CD8-positive, alpha-beta memory T cell (primary cell): ENCODE results near the gene ZNF469. TPM values are rescaled to one million over a fixed set of nuclear protein-coding genes. Genes with fewer than 3 reads are reported as not detected.
"Not testable (repeated sequence)": the region's sequence is repeated elsewhere in the genome, so short reads cannot be mapped to it uniquely, and the experiment has no call there.

Experiments used
- CTCF ChIA-PET: fragments of 350-600 bp; sonication (Branson Sonifier 250); formaldehyde crosslinking; loops from one replicate; lab custom pipeline; 2021; ENCODE audit warnings: antibody characterized with exemption; lab: Charles Lee
- POLR2A ChIA-PET: fragments of 350-600 bp; sonication (Branson Sonifier 250); formaldehyde crosslinking; loops from one replicate; lab custom pipeline; 2021; ENCODE audit warnings: antibody characterized with exemption; lab: Charles Lee
- DNase-seq, 5 donors: peaks; one replicate each; pipeline versions ENCODE4 v3.0.0 to v3.0.0-alpha.2; 2020 to 2022; ENCODE audit warnings: mixed read lengths in 1 of 5
- H3K27ac ChIP-seq: one replicate; pipeline ENCODE4 v1.7.0; 2013; ENCODE audit warnings: low read depth, mild to moderate bottlenecking, low read length, moderate library complexity
- H3K27me3 ChIP-seq: 2 replicates; pipeline ENCODE4 v1.7.0; 2013; ENCODE audit warnings: low read length, mild to moderate bottlenecking; ENCODE audit not compliant: insufficient read depth, poor library complexity, severe bottlenecking
- H3K36me3 ChIP-seq: 2 replicates; pipeline ENCODE4 v1.7.0; 2013; ENCODE audit warnings: mild to moderate bottlenecking, low read length, moderate library complexity; ENCODE audit not compliant: insufficient read depth
- H3K4me1 ChIP-seq: 2 replicates; pipeline ENCODE4 v1.7.0; 2013; ENCODE audit warnings: mild to moderate bottlenecking, low read length, moderate library complexity; ENCODE audit not compliant: insufficient read depth
- H3K4me3 ChIP-seq: 2 replicates; pipeline ENCODE4 v1.7.0; 2013; ENCODE audit warnings: mild to moderate bottlenecking, low read length
- H3K9me3 ChIP-seq: 2 replicates; pipeline ENCODE4 v1.7.0; 2013; ENCODE audit warnings: mild to moderate bottlenecking, low read length
- H3K27ac Mint-ChIP-seq, 8 donors: one replicate each; pipeline ENCODE4 v1.8.0; 2020 to 2021; ENCODE audit warnings: mixed read lengths in 8 of 8, mild to moderate bottlenecking in 6 of 8, inconsistent platforms in 3 of 8, moderate library complexity in 3 of 8
- H3K27me3 Mint-ChIP-seq, 2 donors: one replicate each; pipeline ENCODE4 v1.8.0; 2020 to 2021; ENCODE audit warnings: mixed read lengths in 2 of 2, mild to moderate bottlenecking in 1 of 2, moderate library complexity in 1 of 2
- H3K36me3 Mint-ChIP-seq, 3 donors: one replicate each; pipeline ENCODE4 v1.8.0; 2020 to 2021; ENCODE audit warnings: mixed read lengths in 3 of 3, inconsistent platforms in 1 of 3, mild to moderate bottlenecking in 1 of 3
- H3K4me1 Mint-ChIP-seq, 3 donors: one replicate each; pipeline ENCODE4 v1.8.0; 2020 to 2021; ENCODE audit warnings: mixed read lengths in 3 of 3, inconsistent platforms in 1 of 3, mild to moderate bottlenecking in 1 of 3
- H3K4me3 Mint-ChIP-seq, 7 donors: one replicate each; pipeline ENCODE4 v1.8.0; 2020 to 2021; ENCODE audit warnings: mixed read lengths in 7 of 7, mild to moderate bottlenecking in 6 of 7, moderate library complexity in 4 of 7, inconsistent platforms in 2 of 7
- H3K9me3 Mint-ChIP-seq, 5 donors: one replicate each; pipeline ENCODE4 v1.8.0; 2020 to 2022; ENCODE audit warnings: mixed read lengths in 5 of 5, mild to moderate bottlenecking in 3 of 5, moderate library complexity in 2 of 5, inconsistent platforms in 1 of 5
- polyA plus RNA-seq: library from polyadenylated mRNA; unstranded; fragments of 300-500 nt; fragmentation: Illumina TruSeq; gene quantifications from one replicate; pipeline ENCODE4 v1.2.3, GENCODE V29; 2021
- total RNA-seq, 2 experiments: library from RNA; stranded (reverse); gene quantifications; one replicate each; pipeline ENCODE4 v1.2.3, GENCODE V29; 2021

ZNF469 gene
- total and polyA plus RNA-seq, 3 experiments from 2014 or later, result 0.23 to 1.7 (median 1.5) TPM

GRCh38 chr16:88355093-88355388 lies 27.7 kb upstream of the ZNF469 start:
- Mint-ChIP-seq H3K27ac (no peak overlapping the region), H3K4me1 (no peaks in the 10 kb centered on the region), H3K27me3 (no peaks in the 10 kb centered on the region), H3K36me3 (no peaks in the 10 kb centered on the region), H3K4me3 (no peak overlapping the region), H3K9me3 (no peaks in the 10 kb centered on the region)
- ChIA-PET POLR2A (no interaction called here), CTCF (no interaction called here)
- Histone ChIP-seq H3K27me3 (no peaks in the 10 kb centered on the region), H3K4me1 (no peaks in the 10 kb centered on the region), H3K27ac (no peak overlapping the region), H3K4me3 (no peak overlapping the region), H3K9me3 (no peaks in the 10 kb centered on the region), H3K36me3 (no peaks in the 10 kb centered on the region)
- DNase-seq, result no peak

DNA sequence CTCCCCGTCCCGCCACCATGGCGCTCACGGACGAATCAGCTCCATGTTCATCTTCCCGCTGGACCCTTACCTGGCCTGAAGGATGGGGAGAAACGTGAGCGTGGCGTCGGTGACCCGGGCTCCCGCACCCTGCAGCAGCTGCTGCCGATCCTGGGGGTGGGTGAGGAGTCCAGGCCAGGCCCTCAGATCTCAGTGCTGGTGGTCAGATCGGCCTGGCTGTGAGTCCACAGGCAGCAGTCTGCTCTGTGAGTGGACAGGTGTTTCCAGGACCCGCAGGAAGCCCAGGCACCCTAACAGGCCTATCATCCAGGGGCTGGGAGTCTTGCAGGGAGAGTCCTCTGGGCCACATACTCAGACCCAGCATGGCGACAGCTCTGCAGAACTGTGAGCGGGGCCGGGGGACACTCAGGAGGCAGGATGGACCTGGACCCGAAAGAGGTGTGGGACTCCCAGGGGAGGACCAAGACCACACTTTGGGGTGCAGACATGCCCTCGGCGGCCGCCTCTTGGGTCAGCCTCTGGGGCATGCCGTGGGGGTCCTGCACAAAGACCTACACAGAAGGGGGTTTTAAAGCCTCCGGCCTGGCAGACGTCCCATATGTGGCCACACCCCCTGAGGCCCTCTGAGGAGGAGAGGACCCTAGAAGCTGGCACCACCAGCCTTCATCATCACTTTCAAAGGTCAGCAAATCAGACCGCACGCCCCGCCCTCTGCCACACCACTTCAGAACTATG lies 27.2 kb upstream of the ZNF469 start:
- ChIA-PET POLR2A (no interaction called here), CTCF (no interaction called here)
- no peaks in the 10 kb centered on the region for H3K9me3 ChIP-seq
- H3K36me3 ChIP-seq, result no peaks in the 10 kb centered on the region
- Mint-ChIP-seq H3K36me3 (no peaks in the 10 kb centered on the region), H3K27ac (no peak overlapping the region), H3K4me3 (no peak overlapping the region), H3K9me3 (no peaks in the 10 kb centered on the region), H3K4me1 (no peaks in the 10 kb centered on the region), H3K27me3 (no peaks in the 10 kb centered on the region)
- no peak for DNase-seq
- no peaks in the 10 kb centered on the region for H3K4me1 ChIP-seq
- no peak overlapping the region for H3K4me3 ChIP-seq
- H3K27me3 ChIP-seq, result no peaks in the 10 kb centered on the region
- H3K27ac ChIP-seq, result no peak overlapping the region

- CTCF ChIA-PET, result no interaction called here
- Mint-ChIP-seq H3K27ac (no peak overlapping the region), H3K4me1 (no peaks in the 10 kb centered on the region), H3K27me3 (no peaks in the 10 kb centered on the region), H3K9me3 (no peaks in the 10 kb centered on the region), H3K36me3 (no peaks in the 10 kb centered on the region), H3K4me3 (no peak overlapping the region)
- H3K36me3 ChIP-seq, result no peaks in the 10 kb centered on the region
- H3K27me3 ChIP-seq, result no peaks in the 10 kb centered on the region
- H3K4me1 ChIP-seq, result no peaks in the 10 kb centered on the region
- no peak for DNase-seq
- H3K9me3 ChIP-seq, result no peaks in the 10 kb centered on the region
- POLR2A ChIA-PET, result no interaction called here
- no peak overlapping the region for H3K4me3 ChIP-seq
- no peak overlapping the region for H3K27ac ChIP-seq
These were observed 26.5 kb upstream of the ZNF469 start for GRCh38 chr16:88356124-88356726.

DNA sequence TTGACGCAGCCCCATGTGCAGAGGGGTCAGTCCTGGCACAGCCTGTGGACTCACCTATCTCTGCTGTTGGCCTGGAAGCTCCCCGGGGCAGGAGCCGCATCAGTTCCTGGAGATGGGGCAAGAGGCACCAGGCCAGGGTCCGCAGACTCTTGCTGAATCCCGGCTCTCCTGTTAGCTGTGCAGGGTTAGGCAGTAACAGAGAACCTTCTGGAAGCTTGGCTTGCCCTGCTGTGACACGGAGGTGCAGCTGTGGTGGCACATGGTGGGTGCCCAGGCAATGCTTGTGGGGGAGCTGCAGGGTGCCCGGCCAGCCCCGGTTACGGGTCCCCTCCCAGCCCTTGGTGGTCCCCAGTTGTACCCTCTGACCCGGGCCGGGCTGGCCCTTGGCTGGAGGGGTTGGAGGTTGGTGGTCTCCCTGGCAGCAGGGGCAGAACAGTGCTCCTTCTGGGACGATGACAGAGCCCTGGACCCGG lies 26.0 kb upstream of the ZNF469 start:
- Histone ChIP-seq H3K27ac (no peak overlapping the region), H3K9me3 (peaks cover 1% of the 10 kb centered on the region), H3K4me3 (no peak overlapping the region), H3K4me1 (no peaks in the 10 kb centered on the region), H3K36me3 (no peaks in the 10 kb centered on the region), H3K27me3 (peaks cover 1% of the 10 kb centered on the region)
- Mint-ChIP-seq H3K36me3 (no peaks in the 10 kb centered on the region), H3K9me3 (peaks cover 0 to 3% (median 0%) of the 10 kb centered on the region in 5 donors), H3K27ac (no peak overlapping the region), H3K27me3 (peaks cover 0 to 4% of the 10 kb centered on the region in 2 donors), H3K4me3 (no peak overlapping the region), H3K4me1 (no peaks in the 10 kb centered on the region)
- CTCF ChIA-PET, result no interaction called here
- DNase-seq, result no peak
- POLR2A ChIA-PET, result no interaction called here

DNA sequence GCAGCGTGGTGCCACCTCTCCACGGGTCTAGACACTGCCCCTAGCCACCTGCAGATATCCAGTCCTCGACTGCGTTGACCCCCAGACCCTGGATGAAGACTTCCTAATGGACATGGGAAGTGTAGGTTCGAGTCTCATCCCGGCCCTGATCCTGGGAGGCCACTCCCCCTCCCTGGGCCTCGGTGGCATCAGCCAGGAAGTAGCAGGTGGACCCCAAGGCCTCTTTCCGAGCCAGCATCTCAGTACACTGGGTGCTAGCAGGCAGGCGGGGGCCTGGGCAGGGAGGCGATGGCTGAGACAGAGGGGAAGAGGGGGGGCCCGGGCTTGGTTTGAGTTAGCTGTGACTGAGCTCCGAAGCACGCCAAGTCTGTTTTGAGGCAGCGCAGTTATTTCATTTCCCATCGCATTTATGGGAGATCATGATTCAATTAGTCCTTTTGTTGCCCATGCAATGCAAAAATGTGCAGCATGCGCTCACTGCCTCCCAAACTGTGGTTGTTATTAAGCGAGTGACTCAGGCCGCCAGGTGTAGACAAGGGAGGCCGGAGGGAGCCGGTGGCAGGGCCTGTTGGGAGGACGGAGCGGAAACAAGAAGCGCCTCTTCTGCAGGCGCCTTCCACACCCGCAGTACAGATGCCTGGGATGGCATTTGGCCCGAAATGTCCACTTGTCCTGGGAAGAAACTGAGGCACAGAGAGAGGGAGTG lies 25.3 kb upstream of the ZNF469 start:
- Histone ChIP-seq H3K27ac (no peak overlapping the region), H3K9me3 (peaks cover 5% of the 10 kb centered on the region), H3K4me1 (no peaks in the 10 kb centered on the region), H3K27me3 (peaks cover 5% of the 10 kb centered on the region), H3K4me3 (no peak overlapping the region), H3K36me3 (no peaks in the 10 kb centered on the region)
- no peaks in the 10 kb centered on the region for H3K36me3 Mint-ChIP-seq
- POLR2A ChIA-PET, result no interaction called here
- CTCF ChIA-PET, result no interaction called here
- DNase-seq, result peak in 1 of 5 donors; percentile 36
- peaks cover 0 to 4% (median 1%) of the 10 kb centered on the region in 5 donors for H3K9me3 Mint-ChIP-seq
- H3K27ac Mint-ChIP-seq, result no peak overlapping the region
- H3K27me3 Mint-ChIP-seq, result peaks cover 3 to 9% of the 10 kb centered on the region in 2 donors
- no peak overlapping the region for H3K4me3 Mint-ChIP-seq
- no peaks in the 10 kb centered on the region for H3K4me1 Mint-ChIP-seq

GRCh38 chr16:88358023-88358420 lies 24.7 kb upstream of the ZNF469 start:
- H3K4me1 ChIP-seq, result no peaks in the 10 kb centered on the region
- Mint-ChIP-seq H3K9me3 (peaks cover 0 to 8% (median 5%) of the 10 kb centered on the region in 5 donors), H3K4me1 (no peaks in the 10 kb centered on the region), H3K4me3 (no peak overlapping the region), H3K27me3 (peaks cover 9 to 12% of the 10 kb centered on the region in 2 donors), H3K27ac (no peak overlapping the region), H3K36me3 (no peaks in the 10 kb centered on the region)
- no peaks in the 10 kb centered on the region for H3K36me3 ChIP-seq
- H3K27me3 ChIP-seq, result peaks cover 5% of the 10 kb centered on the region
- H3K4me3 ChIP-seq, result no peak overlapping the region
- peak in 1 of 5 donors; percentile 16 for DNase-seq
- CTCF ChIA-PET, result no interaction called here
- H3K9me3 ChIP-seq, result peaks cover 6% of the 10 kb centered on the region
- POLR2A ChIA-PET, result no interaction called here
- no peak overlapping the region for H3K27ac ChIP-seq

GRCh38 chr16:88359008-88359407 lies 23.8 kb upstream of the ZNF469 start:
- Mint-ChIP-seq H3K27me3 (peaks cover 17 to 19% of the 10 kb centered on the region in 2 donors), H3K4me1 (no peaks in the 10 kb centered on the region), H3K36me3 (peaks cover 0 to 4% (median 0%) of the 10 kb centered on the region in 3 donors), H3K4me3 (no peak overlapping the region), H3K27ac (peak overlapping the region in 1 of 8 donors; percentile 9), H3K9me3 (peaks cover 0 to 13% (median 7%) of the 10 kb centered on the region in 5 donors)
- Histone ChIP-seq H3K27me3 (peaks cover 5% of the 10 kb centered on the region), H3K36me3 (no peaks in the 10 kb centered on the region), H3K4me3 (no peak overlapping the region), H3K9me3 (peaks cover 9% of the 10 kb centered on the region), H3K27ac (no peak overlapping the region), H3K4me1 (no peaks in the 10 kb centered on the region)
- CTCF ChIA-PET, result no interaction called here
- POLR2A ChIA-PET, result no interaction called here
- no peak for DNase-seq

GRCh38 chr16:88360401-88360800 lies 22.4 kb upstream of the ZNF469 start:
- not testable (repeated sequence) for H3K9me3 ChIP-seq

More at GRCh38 chr16:88360401-88360800, 22.4 kb upstream of the ZNF469 start:
- H3K4me1 ChIP-seq, H3K27ac ChIP-seq, H3K4me1 Mint-ChIP-seq, H3K36me3 ChIP-seq, H3K4me3 Mint-ChIP-seq, H3K27ac Mint-ChIP-seq, H3K27me3 ChIP-seq, H3K36me3 Mint-ChIP-seq, H3K4me3 ChIP-seq, CTCF ChIA-PET, POLR2A ChIA-PET, DNase-seq: not testable (repeated sequence)
- peaks cover 0 to 13% (median 9%) of the 10 kb centered on the region in 5 donors for H3K9me3 Mint-ChIP-seq
- peaks cover 23 to 29% of the 10 kb centered on the region in 2 donors for H3K27me3 Mint-ChIP-seq
